ENCODE data around the gene SNX8. TPM values are rescaled to one million over a fixed set of nuclear protein-coding genes. Genes with fewer than 3 reads are reported as not detected.

Gene SNX8, protein sequence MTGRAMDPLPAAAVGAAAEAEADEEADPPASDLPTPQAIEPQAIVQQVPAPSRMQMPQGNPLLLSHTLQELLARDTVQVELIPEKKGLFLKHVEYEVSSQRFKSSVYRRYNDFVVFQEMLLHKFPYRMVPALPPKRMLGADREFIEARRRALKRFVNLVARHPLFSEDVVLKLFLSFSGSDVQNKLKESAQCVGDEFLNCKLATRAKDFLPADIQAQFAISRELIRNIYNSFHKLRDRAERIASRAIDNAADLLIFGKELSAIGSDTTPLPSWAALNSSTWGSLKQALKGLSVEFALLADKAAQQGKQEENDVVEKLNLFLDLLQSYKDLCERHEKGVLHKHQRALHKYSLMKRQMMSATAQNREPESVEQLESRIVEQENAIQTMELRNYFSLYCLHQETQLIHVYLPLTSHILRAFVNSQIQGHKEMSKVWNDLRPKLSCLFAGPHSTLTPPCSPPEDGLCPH
- total RNA-seq, result 31.1 TPM

DNA sequence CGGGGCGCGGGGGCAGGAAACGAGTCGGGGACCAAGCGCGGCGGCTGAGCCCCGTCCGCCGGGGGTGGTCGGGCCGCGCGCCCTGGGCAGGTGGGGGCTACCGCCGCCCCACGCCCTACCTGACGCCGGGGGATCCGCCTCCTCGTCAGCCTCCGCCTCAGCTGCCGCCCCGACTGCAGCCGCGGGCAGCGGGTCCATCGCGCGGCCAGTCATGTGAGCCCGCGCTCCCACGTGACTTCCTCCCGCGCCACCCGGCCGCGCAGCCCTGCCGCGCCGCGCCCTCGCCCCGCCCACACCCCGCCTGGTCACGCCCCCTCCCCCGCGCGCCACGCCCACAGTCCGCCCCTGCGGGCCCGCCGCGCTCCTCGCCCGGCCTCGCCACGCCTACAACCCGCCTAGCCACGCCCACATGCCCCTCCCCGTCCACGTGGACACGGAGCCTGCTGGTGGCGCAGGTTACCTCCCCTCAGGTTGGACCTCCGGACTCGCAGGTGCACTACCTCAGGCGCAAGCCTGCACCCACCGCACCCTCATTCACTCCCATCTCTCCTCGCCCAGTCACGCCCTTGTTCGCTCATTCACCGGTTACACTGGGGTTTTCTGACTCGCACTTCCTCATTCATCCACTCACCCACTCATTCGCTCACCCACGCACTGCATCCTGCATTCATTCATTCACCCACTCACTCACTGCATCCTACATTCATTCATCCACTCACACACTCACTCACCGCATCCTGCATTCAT is at the start of gene SNX8:
Gene SNX8 (minus strand): TSS at position 233 of the 747 bp plus-strand sequence. CDS start 20 bp downstream, at position 213.

DNA sequence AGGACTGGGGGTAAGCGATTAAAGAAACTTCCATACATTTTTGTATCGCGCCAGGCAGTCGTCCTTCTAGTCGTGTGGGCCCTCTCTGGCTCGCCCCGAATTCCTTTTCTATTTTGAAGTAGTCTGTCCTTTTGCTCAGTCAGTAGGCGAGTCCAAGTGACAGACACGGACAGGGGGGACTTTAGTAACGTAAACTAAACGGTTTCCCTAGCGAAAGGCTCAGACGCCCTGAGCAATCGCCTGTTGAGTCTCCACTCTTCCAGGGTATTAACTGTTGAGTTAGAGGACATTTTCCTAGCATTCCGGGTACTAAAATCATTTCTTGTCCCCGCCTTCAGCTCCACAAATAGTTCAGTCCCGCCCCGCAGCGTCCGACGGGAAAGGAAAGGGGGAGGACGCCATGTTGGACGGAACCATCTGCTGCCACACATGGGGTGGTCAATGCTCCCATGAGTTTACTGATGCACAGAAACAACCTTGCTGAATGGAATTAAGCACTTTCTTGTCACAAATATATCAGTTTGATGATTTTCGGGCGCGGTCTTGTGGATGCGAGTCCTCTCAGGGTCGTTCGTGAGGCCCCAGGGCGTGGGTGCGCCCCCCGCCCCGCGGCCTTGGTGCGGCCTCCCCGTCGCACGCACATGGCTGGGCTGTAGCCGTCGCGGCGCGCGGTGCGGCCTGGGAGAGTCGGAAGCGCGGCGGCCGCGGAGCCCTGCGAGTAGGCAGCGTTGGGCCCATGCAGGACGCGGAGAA is 40.1 kb upstream of the SNX8 start, which contains the start of gene EIF3B:
Gene EIF3B (plus strand): TSS at position 642 of the 753 bp plus-strand sequence. CDS start 95 bp downstream, at position 737.

DNA sequence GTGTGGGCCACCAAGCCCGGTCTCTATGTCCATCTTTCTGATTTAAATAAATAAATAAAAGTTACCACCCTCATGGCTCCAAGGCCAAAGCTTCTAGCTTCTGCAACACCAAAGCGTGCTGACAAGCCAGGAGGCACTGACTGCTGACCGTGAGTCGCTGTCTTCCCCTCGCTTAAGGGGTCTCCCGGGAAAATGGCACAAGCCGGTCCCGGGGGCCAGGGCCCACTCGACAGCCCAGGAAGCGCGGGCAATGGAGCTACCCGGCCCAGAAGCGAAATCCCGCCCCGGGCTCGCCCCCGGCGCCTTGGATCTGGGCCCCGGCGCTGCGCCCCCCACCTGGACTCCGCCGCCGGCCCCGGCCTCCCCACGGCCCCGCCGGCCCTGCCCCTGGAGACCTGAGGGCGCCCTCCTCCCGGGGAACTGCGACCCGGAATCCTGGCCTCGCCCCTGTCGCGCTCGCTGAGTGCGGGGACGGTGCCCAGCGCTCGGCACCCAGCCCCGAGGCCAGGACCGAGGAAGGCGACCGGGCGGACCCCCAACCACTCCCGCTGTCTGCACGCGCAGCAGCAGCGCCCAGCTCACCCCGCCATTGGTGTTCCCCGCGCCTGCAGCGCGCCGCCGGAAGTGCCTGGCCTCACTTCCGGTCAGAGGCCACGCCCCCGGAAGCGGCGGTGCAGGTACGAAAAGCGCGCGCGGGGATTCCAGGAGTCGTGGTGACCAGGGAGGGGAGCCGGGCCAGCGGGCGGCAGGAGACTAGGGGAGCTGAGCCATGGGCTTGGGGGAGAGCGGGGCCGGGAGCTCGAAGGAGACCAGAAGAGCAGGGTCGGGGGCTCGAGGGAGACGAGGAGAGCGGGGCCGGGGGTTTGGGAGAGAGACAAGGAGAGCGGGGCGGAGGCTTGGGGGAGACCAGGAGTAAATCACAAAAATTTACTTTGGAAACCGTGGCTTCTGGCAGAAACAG is 72.4 kb downstream of the SNX8 start, which contains the start of the genes MRM2 and NUDT1:
Gene MRM2 (minus strand): TSS at position 626 of the 961 bp plus-strand sequence. CDS start 36 bp downstream, at position 590.
Gene NUDT1 (plus strand): TSS at position 647 of the 961 bp plus-strand sequence. CDS start 2,349 bp downstream, outside the sequence.

DNA sequence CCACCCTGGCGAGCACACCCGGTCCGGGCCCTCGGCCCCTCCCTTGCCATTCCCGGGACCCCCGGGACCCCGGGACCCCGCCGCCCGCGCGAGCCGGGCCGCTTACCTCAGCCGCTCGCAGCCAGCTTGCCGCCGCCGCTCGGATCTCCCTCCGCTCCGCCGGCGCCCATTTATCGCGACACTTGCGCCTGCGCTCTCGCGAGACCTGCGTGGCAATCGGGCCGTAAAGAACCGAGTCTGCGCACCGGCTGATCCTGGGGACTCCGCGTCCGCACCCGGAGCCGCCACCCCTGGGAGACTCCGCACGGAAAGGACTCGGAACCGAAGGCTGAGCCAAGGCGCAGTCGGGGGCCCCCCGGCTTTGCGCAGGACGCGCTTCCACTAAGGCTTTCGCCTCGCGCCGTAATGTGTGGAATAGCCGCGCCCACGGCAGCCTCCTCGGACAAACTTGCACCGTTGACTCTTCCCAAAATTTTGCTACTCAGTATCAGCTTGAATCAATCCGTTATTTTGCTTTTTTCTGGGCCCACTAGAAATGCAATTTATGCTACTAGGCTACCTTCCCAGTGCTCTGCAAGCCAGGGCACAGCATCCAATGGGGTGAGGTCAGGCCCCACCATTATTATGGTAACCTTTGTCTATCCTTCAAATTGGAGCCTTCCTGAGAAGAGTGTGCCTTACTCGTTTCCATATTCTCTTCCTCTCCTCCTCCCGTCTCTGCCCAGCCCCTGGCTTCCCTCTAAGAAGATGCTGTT is 81.3 kb downstream of the SNX8 start, which contains the start of gene MAD1L1:
Gene MAD1L1 (minus strand): TSS at position 180 of the 755 bp plus-strand sequence. CDS start 2,812 bp downstream, outside the sequence.

Other genes with a start within 250 kb of the SNX8 start
- 41.0 TPM for gene MAD1L1, start 81.5 kb downstream of the SNX8 start, total RNA-seq
- 15.1 TPM for gene MRM2, start 72.2 kb downstream of the SNX8 start, total RNA-seq
- gene NUDT1, start 72.2 kb downstream of the SNX8 start, total RNA-seq, result 14.9 TPM
- 113 TPM for gene EIF3B, start 40.4 kb upstream of the SNX8 start, total RNA-seq
- 14.5 TPM for gene CHST12, start 89.2 kb upstream of the SNX8 start, total RNA-seq
- gene GRIFIN, start 162.0 kb upstream of the SNX8 start, total RNA-seq, result not detected
- gene LFNG, start 205.3 kb upstream of the SNX8 start, total RNA-seq, result 42.0 TPM
- 48.0 TPM for gene BRAT1, start 241.1 kb upstream of the SNX8 start, total RNA-seq
- gene IQCE, start 244.5 kb upstream of the SNX8 start, total RNA-seq, result 13.5 TPM